OCI-LY7 (cell line): ENCODE measurements around the gene ERC1. TPM values are rescaled to one million over a fixed set of nuclear protein-coding genes. Genes with fewer than 3 reads are reported as not detected.

ENCODE experiments used
- BruUV-seq: library from RNA; stranded (reverse); fragments of 400-500 nt; replicated peaks from 2 replicates; lab custom pipeline; 2021; lab: Mats Ljungman, UMichigan
- CTCF ChIA-PET: fragments of 300-600 bp; sonication (Branson Sonifier 250); formaldehyde crosslinking; loops from one replicate; lab custom pipeline; 2022; ENCODE audit warnings: antibody characterized with exemption; ENCODE audit not compliant: unreplicated experiment; lab: Charles Lee
- POLR2A ChIA-PET: fragments of 300-600 bp; sonication (Branson Sonifier 250); formaldehyde crosslinking; loops from one replicate; lab custom pipeline; 2022; ENCODE audit warnings: antibody characterized with exemption; lab: Charles Lee
- DNase-seq: peaks from one replicate; pipeline ENCODE4 v3.0.0-alpha.2; 2015; ENCODE audit warnings: low spot score
- H2AFZ ChIP-seq: fragments of 200-600 bp; sonication (generic), shearing (Covaris generic); 2 replicates; pipeline ENCODE4 v1.6.1; 2014; ENCODE audit warnings: mild to moderate bottlenecking, antibody characterized with exemption, low read length, moderate library complexity
- H3K27ac ChIP-seq: fragments of 200-600 bp; sonication (generic); 2 replicates; pipeline ENCODE4 v1.5.1; 2014; ENCODE audit warnings: mixed run types, low read depth, mild to moderate bottlenecking, moderate library complexity, low read length, inconsistent platforms; ENCODE audit not compliant: poor library complexity, severe bottlenecking
- H3K36me3 ChIP-seq: fragments of 200-600 bp; sonication (generic); 2 replicates; pipeline ENCODE4 v1.6.1; 2014; ENCODE audit warnings: mild to moderate bottlenecking, antibody characterized with exemption, low read length, moderate library complexity, mixed read lengths; ENCODE audit not compliant: insufficient read depth
- H3K4me1 ChIP-seq: fragments of 200-600 bp; sonication (generic); 2 replicates; pipeline ENCODE4 v1.5.1; 2014; ENCODE audit warnings: mild to moderate bottlenecking, low read length; ENCODE audit not compliant: insufficient read depth, poor library complexity, severe bottlenecking
- H3K4me2 ChIP-seq: fragments of 200-600 bp; sonication (generic); 2 replicates; pipeline ENCODE4 v1.6.1; 2014; ENCODE audit warnings: mild to moderate bottlenecking, low read length
- H3K4me3 ChIP-seq: fragments of 200-600 bp; sonication (generic); 2 replicates; pipeline ENCODE4 v1.5.1; 2014; ENCODE audit warnings: mild to moderate bottlenecking, low read depth, low read length; ENCODE audit not compliant: poor library complexity, severe bottlenecking
- H3K79me2 ChIP-seq: fragments of 200-600 bp; sonication (generic); 2 replicates; pipeline ENCODE4 v1.6.1; 2016; ENCODE audit warnings: low read depth, mild to moderate bottlenecking, low read length, moderate library complexity, mixed read lengths; ENCODE audit not compliant: insufficient read depth
- H3K9me2 ChIP-seq: fragments of 200-600 bp; sonication (generic); 2 replicates; pipeline ENCODE4 v1.6.1; 2016; ENCODE audit warnings: mild to moderate bottlenecking, low read length, mixed read lengths; ENCODE audit not compliant: insufficient read depth
- H3K9me3 ChIP-seq: fragments of 200-600 bp; sonication (generic); 2 replicates; pipeline ENCODE4 v1.6.1; 2014; ENCODE audit warnings: mild to moderate bottlenecking, mixed run types, low read length, mixed read lengths
- H4K20me1 ChIP-seq: fragments of 200-600 bp; sonication (generic); 2 replicates; pipeline ENCODE4 v1.6.1; 2014; ENCODE audit warnings: mild to moderate bottlenecking, antibody characterized with exemption, low read length, moderate library complexity, mixed read lengths; ENCODE audit not compliant: insufficient read depth
- CTCF ChIP-seq: fragments of 200-600 bp; sonication (generic); conservative IDR thresholded peaks from 2 replicates; pipeline ENCODE4 v1.5.1; 2014; ENCODE audit warnings: mild to moderate bottlenecking, antibody characterized with exemption, low read length, moderate library complexity, mixed read lengths
- EZH2phosphoT487 ChIP-seq: fragments of 200-600 bp; sonication (generic); IDR thresholded peaks from 2 replicates; pipeline ENCODE4 v1.6.1; 2018; ENCODE audit warnings: low read depth, borderline replicate concordance, mild to moderate bottlenecking, mixed run types, antibody characterized with exemption, low read length, moderate library complexity, mixed read lengths
- intact Hi-C: fragments of 100-400 bp; cut with micrococcal nuclease; formaldehyde crosslinking; loops from one replicate; pipeline ENCODE4 v1.10.0; 2022; ENCODE audit not compliant: unreplicated experiment
- total RNA-seq, 2 experiments: library from RNA; depleted of rRNA in 1 of 2; stranded (reverse); fragments of >200 nt in 1 of 2; shearing (Covaris generic) in 1 of 2; gene quantifications; 2 replicates each; pipeline ENCODE4 v1.2.3, GENCODE V29; 2014 to 2022

The ERC1 gene
- total RNA-seq, 2 experiments from 2014 or later, result 26.9 to 86.9 TPM

- TF ChIP-seq EZH2phosphoT487 (no peak), CTCF (no peak)
- H2AFZ ChIP-seq, result no peak overlapping the region
- no peaks in the 10 kb centered on the region for H3K9me2 ChIP-seq
- intact Hi-C loops, result no loop called here
- ChIA-PET CTCF (no interaction called here), POLR2A (interaction anchor here (0.8 to 1.3 kb wide), 2 partner anchors 144 to 149 kb away, joined by 3 to 5 read pairs; no protein-coding TSS in a partner anchor)
- H4K20me1 ChIP-seq, result no peaks in the 10 kb centered on the region
- BruUV-seq, result no TSS peak
- no peak overlapping the region for H3K4me3 ChIP-seq
- peaks cover 11% of the 10 kb centered on the region for H3K4me1 ChIP-seq
- no peak overlapping the region for H3K4me2 ChIP-seq
- no peak for DNase-seq
- no peaks in the 10 kb centered on the region for H3K9me3 ChIP-seq
- peaks cover 66% of the 10 kb centered on the region for H3K36me3 ChIP-seq
- no peak overlapping the region for H3K27ac ChIP-seq
- no peaks in the 10 kb centered on the region for H3K79me2 ChIP-seq
Measured at GRCh38 chr12:1267243-1267642, 276.2 kb downstream of the ERC1 start.

GRCh38 chr12:1272142-1272541 is 281.1 kb downstream of the ERC1 start:
- Histone ChIP-seq H2AFZ (no peak overlapping the region), H4K20me1 (no peaks in the 10 kb centered on the region), H3K9me3 (peaks cover 4% of the 10 kb centered on the region; the same call in 1 of the 2 replicates), H3K79me2 (no peaks in the 10 kb centered on the region), H3K27ac (no peak overlapping the region), H3K4me3 (no peak overlapping the region), H3K36me3 (peaks cover 46% of the 10 kb centered on the region), H3K4me1 (no peaks in the 10 kb centered on the region), H3K9me2 (no peaks in the 10 kb centered on the region), H3K4me2 (no peak overlapping the region)
- DNase-seq, result no peak
- no TSS peak for BruUV-seq
- intact Hi-C loops, result no loop called here
- TF ChIP-seq EZH2phosphoT487, result no peak
- 0 out of 2 replicates have a peak, but pooled peaks have one; percentile 13 for TF ChIP-seq CTCF
- ChIA-PET POLR2A (interaction anchor here (0.7 kb wide), 1 partner anchor 21 kb away, joined by 3 read pairs; no protein-coding TSS in a partner anchor), CTCF (no interaction called here)

- POLR2A ChIA-PET, result no interaction called here
- no peak for DNase-seq
- Histone ChIP-seq H3K4me1 (no peaks in the 10 kb centered on the region), H3K4me3 (no peak overlapping the region), H3K9me3 (peaks cover 4% of the 10 kb centered on the region; the same call in 1 of the 2 replicates), H2AFZ (no peak overlapping the region), H3K36me3 (peaks cover 40% of the 10 kb centered on the region), H3K27ac (no peak overlapping the region), H3K9me2 (no peaks in the 10 kb centered on the region), H4K20me1 (no peaks in the 10 kb centered on the region), H3K4me2 (no peak overlapping the region), H3K79me2 (no peaks in the 10 kb centered on the region)
- TF ChIP-seq CTCF, result no peak
- no peak for TF ChIP-seq EZH2phosphoT487
- CTCF ChIA-PET, result no interaction called here
- no TSS peak for BruUV-seq
- intact Hi-C loops, result no loop called here
Measured at GRCh38 chr12:1273051-1273450, 282.0 kb downstream of the ERC1 start.
